HepG2 (cell line): ENCODE results near the gene MAN2A1. TPM values are rescaled to one million over a fixed set of nuclear protein-coding genes. Genes with fewer than 3 reads are reported as not detected.

Experiments used
- ATAC-seq: fragments of 200-7000 bp; cut with Tn5 transposase; 3 replicates; pipeline ENCODE4 v1.9.1; 2020; ENCODE audit warnings: mild to moderate bottlenecking, moderate library complexity
- BruUV-seq: library from RNA; stranded (reverse); fragments of 400-500 nt; replicated peaks from 2 replicates; lab custom pipeline; 2021; lab: Mats Ljungman, UMichigan
- CTCF ChIA-PET: fragments of 300-600 bp; formaldehyde crosslinking; extraction: SDS; loops from one replicate; lab custom pipeline; 2021; ENCODE audit warnings: low total read pairs, inconsistent platforms, low intra/inter-chr PET ratio; lab: Yijun Ruan, JAX
- POLR2A ChIA-PET: fragments of 350-600 bp; sonication (Branson Sonifier 250); formaldehyde crosslinking; loops from one replicate; lab custom pipeline; 2020; ENCODE audit warnings: antibody characterized with exemption, inconsistent platforms; lab: Yijun Ruan, JAX
- DNase-seq: peaks from one replicate; pipeline ENCODE4 v3.0.0-alpha.2; 2015; ENCODE audit warnings: low spot score
- FAIRE-seq: peaks from 3 replicates; lab custom pipeline; 2011; peaks lifted over from hg19 to GRCh38; lab: Jason Lieb, UNC
- H2AFZ ChIP-seq: one replicate; pipeline ENCODE4 v1.6.1; 2011; ENCODE audit warnings: low read length, inconsistent platforms
- H3K27ac ChIP-seq: fragments of 300-600 bp; 3 replicates; pipeline ENCODE4 v1.8.0; 2011; ENCODE audit warnings: mixed run types, mild to moderate bottlenecking, mixed read lengths, low read length, inconsistent platforms; ENCODE audit not compliant: insufficient read depth; ENCODE audit errors: extremely low read length
- H3K27me3 ChIP-seq, 2 experiments: fragments of 200-600 bp in 1 of 2; 2 replicates in 1 of 2; 3 replicates in 1 of 2; pipeline versions ENCODE4 v1.6.0 to v1.8.0; 2011; ENCODE audit warnings: low read length in 2 of 2, mild to moderate bottlenecking in 2 of 2, moderate library complexity in 2 of 2, inconsistent platforms in 1 of 2; ENCODE audit not compliant: insufficient read depth in 2 of 2, control insufficient read depth in 1 of 2
- H3K36me3 ChIP-seq, 2 experiments: fragments of 200-600 bp in 1 of 2; replicated peaks in 1 of 2; 2 replicates in 1 of 2; 3 replicates in 1 of 2; pipeline versions ENCODE4 v1.5.1 to v1.8.0; 2011; ENCODE audit warnings: low read length in 2 of 2, inconsistent platforms in 1 of 2; ENCODE audit not compliant: insufficient read depth in 2 of 2, control insufficient read depth in 1 of 2
- H3K4me1 ChIP-seq: 2 replicates; pipeline ENCODE4 v1.5.1; 2012; ENCODE audit warnings: low read length, inconsistent platforms; ENCODE audit not compliant: insufficient read depth
- H3K4me2 ChIP-seq: 2 replicates; pipeline ENCODE4 v1.6.0; 2011; ENCODE audit warnings: low read depth, low read length, inconsistent platforms
- H3K4me3 ChIP-seq, 3 experiments: fragments of 200-600 bp in 1 of 3; sonication (generic), shearing (Covaris generic) in 1 of 3; replicated peaks in 1 of 3; 2 replicates each; pipeline ENCODE4 v1.5.1; 2011 to 2016; ENCODE audit warnings: low read length in 3 of 3, inconsistent platforms in 2 of 3, low read depth in 2 of 3, mild to moderate bottlenecking in 2 of 3, control low read depth in 1 of 3, mixed read lengths in 1 of 3; ENCODE audit not compliant: insufficient read depth in 1 of 3
- H3K79me2 ChIP-seq: one replicate; pipeline ENCODE4 v1.6.1; 2011; ENCODE audit warnings: low read length, inconsistent platforms; ENCODE audit not compliant: insufficient read depth
- H3K9ac ChIP-seq: 2 replicates; pipeline ENCODE4 v1.6.0; 2011; ENCODE audit warnings: mild to moderate bottlenecking, low read depth, low read length, inconsistent platforms; ENCODE audit not compliant: insufficient read depth
- H3K9me3 ChIP-seq: 2 replicates; pipeline ENCODE4 v1.5.1; 2012; ENCODE audit warnings: mild to moderate bottlenecking, low read length
- H4K20me1 ChIP-seq: 2 replicates; pipeline ENCODE4 v1.6.0; 2011; ENCODE audit warnings: inconsistent platforms, mild to moderate bottlenecking, low read length, moderate library complexity; ENCODE audit not compliant: insufficient read depth
- AHR ChIP-seq: IDR thresholded peaks from 2 replicates; pipeline ENCODE4 v1.6.1; 2018; ENCODE audit warnings: missing genetic modification reagents, missing compliant biosample characterization
- CENPT ChIP-seq: sonication (generic); formaldehyde crosslinking; IDR thresholded peaks from 2 replicates; pipeline ENCODE4 v1.8.0; 2022; ENCODE audit warnings: low read depth, mild to moderate bottlenecking, moderate library complexity, missing genetic modification reagents
- MEIS1 ChIP-seq: sonication (generic); formaldehyde crosslinking; IDR thresholded peaks from 2 replicates; pipeline ENCODE4 v1.9.0; 2021; ENCODE audit warnings: mild to moderate bottlenecking, missing genetic modification reagents, moderate library complexity, borderline replicate concordance
- NFE2 ChIP-seq: sonication (generic); formaldehyde crosslinking; IDR thresholded peaks from 2 replicates; pipeline ENCODE4 v1.4.0; 2020; ENCODE audit warnings: missing genetic modification reagents
- PCBP1 ChIP-seq: fragments of 200-400 bp; formaldehyde crosslinking; IDR thresholded peaks from 2 replicates; pipeline ENCODE4 v1.6.1; 2017; ENCODE audit warnings: mild to moderate bottlenecking, low read depth, low read length, borderline replicate concordance
- PITX1 ChIP-seq: sonication (generic); formaldehyde crosslinking; IDR thresholded peaks from 2 replicates; pipeline ENCODE4 v1.5.1; 2020; ENCODE audit warnings: mild to moderate bottlenecking, missing genetic modification reagents
- SP5 ChIP-seq: IDR thresholded peaks from 2 replicates; pipeline ENCODE4 v1.6.1; 2016; ENCODE audit warnings: low read depth, borderline replicate concordance
- WIZ ChIP-seq: sonication (generic); formaldehyde crosslinking; IDR thresholded peaks from 2 replicates; pipeline ENCODE4 v1.5.1; 2020; ENCODE audit warnings: mild to moderate bottlenecking, missing genetic modification reagents
- ZBTB7A ChIP-seq: sonication (generic); formaldehyde crosslinking; IDR thresholded peaks from 2 replicates; pipeline ENCODE4 v1.8.0; 2022; ENCODE audit warnings: mild to moderate bottlenecking, missing genetic modification reagents
- ZNF563 ChIP-seq: sonication (generic); formaldehyde crosslinking; IDR thresholded peaks from 2 replicates; pipeline ENCODE4 v1.8.0; 2022; ENCODE audit warnings: mild to moderate bottlenecking, moderate library complexity, missing genetic modification reagents
- ZNF598 ChIP-seq: sonication (generic); formaldehyde crosslinking; IDR thresholded peaks from 2 replicates; pipeline ENCODE4 v1.5.1; 2020; ENCODE audit warnings: mild to moderate bottlenecking, missing genetic modification reagents, borderline replicate concordance
- ZNF605 ChIP-seq: sonication (generic); formaldehyde crosslinking; IDR thresholded peaks from 2 replicates; pipeline ENCODE4 v1.8.0; 2022; ENCODE audit warnings: mild to moderate bottlenecking, missing genetic modification reagents
- ZNF615 ChIP-seq: sonication (generic); formaldehyde crosslinking; IDR thresholded peaks from 2 replicates; pipeline ENCODE4 v1.5.0; 2020; ENCODE audit warnings: mild to moderate bottlenecking, missing genetic modification reagents, borderline replicate concordance
- WGBS: methylation state at CpG from one replicate; pipeline ENCODE4 v1.1.6; 2017; ENCODE audit warnings: low lambda C conversion rate; 5-methylcytosine and 5-hydroxymethylcytosine counted together
- in situ Hi-C: cut with HindIII; loops from 2 replicates; pipeline ENCODE4 v1.10.0; 2017; ENCODE audit warnings: low pct_unique_long_range_greater_than_20kb; ENCODE audit not compliant: extremely low pct_ligation_motif_present
- intact Hi-C: fragments of 100-400 bp; cut with micrococcal nuclease; formaldehyde crosslinking; loops from one replicate; pipeline ENCODE4 v1.10.0; 2022; ENCODE audit not compliant: unreplicated experiment
- polyA plus RNA-seq, 8 experiments: library from polyadenylated mRNA; depleted of rRNA in 3 of 8; stranded (reverse) in 7 of 8; unstranded in 1 of 8; fragments of >200 nt; fragmentation: Illumina TruSeq in 4 of 8; extraction: Trizol in 4 of 8; gene quantifications; 2 replicates each; pipeline versions ENCODE4 v1.2.1 to v1.2.3, GENCODE V29; 2011 to 2016; ENCODE audit warnings: low read depth in 4 of 8, missing spikeins in 1 of 8, mixed read lengths in 1 of 8; ENCODE audit not compliant: insufficient read depth in 1 of 8
- total RNA-seq, 5 experiments: library from RNA; depleted of rRNA; stranded (reverse); fragments of >200 nt; fragmentation: Illumina TruSeq; extraction: Trizol; gene quantifications; 2 replicates each; pipeline ENCODE4 v1.2.3, GENCODE V29; 2016; ENCODE audit warnings: low read depth in 1 of 5
- TF ChIP-seq, protein P1 (sequence below): sonication (generic); formaldehyde crosslinking; IDR thresholded peaks from 2 replicates; pipeline ENCODE4 v1.8.1; 2023; ENCODE audit warnings: missing genetic modification reagents, mild to moderate bottlenecking, borderline replicate concordance
- TF ChIP-seq, protein P2 (sequence below): sonication (generic); formaldehyde crosslinking; IDR thresholded peaks from 2 replicates; pipeline ENCODE4 v1.4.0; 2020; ENCODE audit warnings: missing genetic modification reagents

Gene MAN2A1
- total and polyA plus RNA-seq, 2 of the 13 experiments (the other 11 are each of a cell fraction or from before 2014, with no cell fraction given), result 56.2 to 80.5 TPM

DNA sequence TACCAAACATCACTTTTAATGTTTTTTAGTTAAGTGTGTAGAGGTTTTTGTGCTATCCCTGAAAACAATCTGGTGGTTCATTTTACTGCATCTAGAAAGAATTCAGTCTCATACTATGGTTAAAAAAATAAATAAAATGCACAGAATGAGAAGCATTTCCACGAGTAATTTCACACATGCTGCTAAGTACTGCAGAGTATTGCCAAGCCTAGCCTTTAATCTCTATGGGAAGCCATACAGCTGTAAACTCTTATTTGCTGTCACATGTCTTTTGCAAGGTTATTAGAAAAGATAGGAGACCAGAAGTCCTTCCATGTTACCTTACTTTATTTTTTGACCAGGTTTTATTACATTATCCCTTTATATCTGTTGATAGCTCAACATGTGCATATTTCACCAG is 37.6 kb upstream of the MAN2A1 start (continued):
- TF ChIP-seq PITX1 (CRISPR knock-in tag) (no peak), NFE2 (CRISPR knock-in tag) (no peak), MEIS1 (CRISPR knock-in tag) (no peak), ZNF598 (CRISPR knock-in tag) (no peak), ZBTB7A (no peak)

DNA sequence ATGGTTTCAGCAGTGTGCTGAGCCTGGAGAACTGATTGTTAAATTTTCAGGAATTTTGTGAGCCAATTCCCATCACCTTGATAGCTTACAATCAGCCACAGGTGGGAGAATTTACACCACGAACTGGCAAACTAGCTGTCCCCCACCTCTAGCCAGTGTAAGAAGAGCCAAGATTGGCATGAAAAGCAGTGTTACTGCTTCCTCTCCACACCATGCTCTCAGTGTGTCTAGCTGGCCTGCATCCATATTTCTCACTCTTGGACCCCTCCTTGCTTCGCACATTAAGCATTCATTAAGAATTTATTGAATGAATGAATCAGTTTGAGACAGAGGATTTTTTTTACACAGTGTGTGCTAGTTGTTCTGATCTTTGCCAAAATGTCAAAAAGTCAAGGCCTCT is 36.7 kb upstream of the MAN2A1 start:
- Histone ChIP-seq H3K27ac (no peak overlapping the region), H3K4me1 (no peaks in the 10 kb centered on the region), H3K79me2 (no peaks in the 10 kb centered on the region), H3K4me2 (no peak overlapping the region)
- POLR2A ChIA-PET, result no interaction called here
- no peak for ATAC-seq
- in situ Hi-C loops, result no loop called here
- 0% methylated on average over 2 of the region's 2 CpGs for WGBS
- TF ChIP-seq ZNF563 (CRISPR knock-in tag), result no peak
- no peak for TF ChIP-seq PCBP1
- no peak for TF ChIP-seq ZNF615
- no peak for TF ChIP-seq CENPT (CRISPR knock-in tag)
- TF ChIP-seq, protein P1, sequence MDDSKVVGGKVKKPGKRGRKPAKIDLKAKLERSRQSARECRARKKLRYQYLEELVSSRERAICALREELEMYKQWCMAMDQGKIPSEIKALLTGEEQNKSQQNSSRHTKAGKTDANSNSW (CRISPR knock-in tag), result no peak
- no peak for TF ChIP-seq ZNF605 (CRISPR knock-in tag)
- no peak for TF ChIP-seq WIZ (CRISPR knock-in tag)
- no peak for TF ChIP-seq SP5 (CRISPR knock-in tag)
- no peak for TF ChIP-seq AHR (CRISPR knock-in tag)
- TF ChIP-seq, protein P2, sequence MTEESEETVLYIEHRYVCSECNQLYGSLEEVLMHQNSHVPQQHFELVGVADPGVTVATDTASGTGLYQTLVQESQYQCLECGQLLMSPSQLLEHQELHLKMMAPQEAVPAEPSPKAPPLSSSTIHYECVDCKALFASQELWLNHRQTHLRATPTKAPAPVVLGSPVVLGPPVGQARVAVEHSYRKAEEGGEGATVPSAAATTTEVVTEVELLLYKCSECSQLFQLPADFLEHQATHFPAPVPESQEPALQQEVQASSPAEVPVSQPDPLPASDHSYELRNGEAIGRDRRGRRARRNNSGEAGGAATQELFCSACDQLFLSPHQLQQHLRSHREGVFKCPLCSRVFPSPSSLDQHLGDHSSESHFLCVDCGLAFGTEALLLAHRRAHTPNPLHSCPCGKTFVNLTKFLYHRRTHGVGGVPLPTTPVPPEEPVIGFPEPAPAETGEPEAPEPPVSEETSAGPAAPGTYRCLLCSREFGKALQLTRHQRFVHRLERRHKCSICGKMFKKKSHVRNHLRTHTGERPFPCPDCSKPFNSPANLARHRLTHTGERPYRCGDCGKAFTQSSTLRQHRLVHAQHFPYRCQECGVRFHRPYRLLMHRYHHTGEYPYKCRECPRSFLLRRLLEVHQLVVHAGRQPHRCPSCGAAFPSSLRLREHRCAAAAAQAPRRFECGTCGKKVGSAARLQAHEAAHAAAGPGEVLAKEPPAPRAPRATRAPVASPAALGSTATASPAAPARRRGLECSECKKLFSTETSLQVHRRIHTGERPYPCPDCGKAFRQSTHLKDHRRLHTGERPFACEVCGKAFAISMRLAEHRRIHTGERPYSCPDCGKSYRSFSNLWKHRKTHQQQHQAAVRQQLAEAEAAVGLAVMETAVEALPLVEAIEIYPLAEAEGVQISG, result no peak
- TF ChIP-seq, all 625 proteins: peak for 0
- DNase-seq, result no peak
- Histone ChIP-seq H4K20me1 (no peaks in the 10 kb centered on the region), H3K9ac (no peak overlapping the region), H3K27me3 (no peaks in the 10 kb centered on the region; a peak in 1 of 5 replicates), H2AFZ (no peak overlapping the region), H3K9me3 (no peaks in the 10 kb centered on the region), H3K4me3 (no peak overlapping the region), H3K36me3 (no peaks in the 10 kb centered on the region)
- BruUV-seq, result no TSS peak
- FAIRE-seq, result no peak
- intact Hi-C loops, result no loop called here
- CTCF ChIA-PET, result no interaction called here
